Keratinocyte (primary cell): ENCODE results near the gene DIAPH3. TPM values are rescaled to one million over a fixed set of nuclear protein-coding genes. Genes with fewer than 3 reads are reported as not detected.

Experiments used
- DNase-seq: peaks from one replicate; pipeline ENCODE4 v3.0.0-alpha.2; 2011; ENCODE audit warnings: low read depth, missing footprints, low spot score
- FAIRE-seq: peaks from 2 replicates; lab custom pipeline; 2011; peaks lifted over from hg19 to GRCh38; lab: Jason Lieb, UNC
- H2AFZ ChIP-seq: 2 replicates; pipeline ENCODE4 v1.6.0; 2012; ENCODE audit warnings: low read length, control low read depth, inconsistent platforms; ENCODE audit not compliant: control insufficient read depth
- H3K27ac ChIP-seq: 2 replicates; pipeline ENCODE4 v1.5.1; 2011; ENCODE audit warnings: low read length; ENCODE audit not compliant: control insufficient read depth, insufficient read depth
- H3K27me3 ChIP-seq: 3 replicates; pipeline ENCODE4 v1.6.0; 2011; ENCODE audit warnings: low read length; ENCODE audit not compliant: control insufficient read depth, insufficient read depth; ENCODE audit errors: extremely low read depth
- H3K36me3 ChIP-seq, 2 experiments: 2 replicates in 1 of 2; 3 replicates in 1 of 2; pipeline ENCODE4 v1.5.1; 2011; ENCODE audit warnings: low read length in 2 of 2, mild to moderate bottlenecking in 1 of 2; ENCODE audit not compliant: control insufficient read depth in 2 of 2, insufficient read depth in 2 of 2; ENCODE audit errors: extremely low read depth in 1 of 2
- H3K4me1 ChIP-seq: 3 replicates; pipeline ENCODE4 v1.5.1; 2011; ENCODE audit warnings: low read length; ENCODE audit not compliant: control insufficient read depth, insufficient read depth; ENCODE audit errors: extremely low read depth
- H3K4me2 ChIP-seq: 3 replicates; pipeline ENCODE4 v1.6.0; 2011; ENCODE audit warnings: low read depth, low read length; ENCODE audit not compliant: control insufficient read depth, insufficient read depth; ENCODE audit errors: extremely low read depth
- H3K4me3 ChIP-seq, 3 experiments: fragments of 200-600 bp in 1 of 3; sonication (generic) in 1 of 3; 2 replicates in 2 of 3; 3 replicates in 1 of 3; pipeline ENCODE4 v1.5.1; 2011 to 2016; ENCODE audit warnings: low read length in 3 of 3, mild to moderate bottlenecking in 3 of 3, control low read depth in 2 of 3, inconsistent platforms in 1 of 3, low read depth in 1 of 3, mixed read lengths in 1 of 3, mixed run types in 1 of 3, moderate library complexity in 1 of 3; ENCODE audit not compliant: control insufficient read depth in 2 of 3, insufficient read depth in 2 of 3; ENCODE audit errors: extremely low read depth in 1 of 3
- H3K79me2 ChIP-seq: 2 replicates; pipeline ENCODE4 v1.6.0; 2012; ENCODE audit warnings: low read length; ENCODE audit not compliant: control insufficient read depth, insufficient read depth
- H3K9ac ChIP-seq: 3 replicates; pipeline ENCODE4 v1.6.0; 2011; ENCODE audit warnings: low read length; ENCODE audit not compliant: control insufficient read depth, insufficient read depth; ENCODE audit errors: extremely low read depth
- H3K9me1 ChIP-seq: 3 replicates; pipeline ENCODE4 v1.6.0; 2011; ENCODE audit warnings: low read length; ENCODE audit not compliant: control insufficient read depth, insufficient read depth; ENCODE audit errors: extremely low read depth
- H3K9me3 ChIP-seq: 2 replicates; pipeline ENCODE4 v1.5.1; 2012; ENCODE audit warnings: low read depth, low read length; ENCODE audit not compliant: control insufficient read depth
- H4K20me1 ChIP-seq: 3 replicates; pipeline ENCODE4 v1.6.0; 2011; ENCODE audit warnings: low read length; ENCODE audit not compliant: control insufficient read depth, insufficient read depth; ENCODE audit errors: extremely low read depth
- CTCF ChIP-seq, 3 experiments: IDR thresholded peaks in 1 of 3; conservative IDR thresholded peaks in 1 of 3; optimal IDR thresholded peaks in 1 of 3; 2 replicates in 2 of 3; 3 replicates in 1 of 3; pipeline versions ENCODE3 to v1.5.1; 2011; ENCODE audit warnings: low read length in 3 of 3, mild to moderate bottlenecking in 3 of 3, moderate library complexity in 2 of 3, control low read depth in 1 of 3, inconsistent platforms in 1 of 3; ENCODE audit not compliant: insufficient read depth in 2 of 3; ENCODE audit errors: extremely low read depth in 1 of 3
- EZH2 ChIP-seq: IDR thresholded peaks from one replicate; pipeline ENCODE4 v1.6.1; 2012; ENCODE audit warnings: inconsistent platforms, mild to moderate bottlenecking, low read length, moderate library complexity
- dilution Hi-C: fragments of 300-500 bp; cut with MboI; formaldehyde crosslinking; loops from one replicate; pipeline ENCODE4 v1.7.0; 2020; ENCODE audit warnings: low sequenced_read_pairs; ENCODE audit not compliant: extremely low pct_ligation_motif_present
- polyA plus RNA-seq, 5 experiments: library from polyadenylated mRNA; depleted of rRNA in 3 of 5; stranded (reverse) in 3 of 5; stranded (forward) in 1 of 5; unstranded in 1 of 5; fragments of >200 nt; gene quantifications; 1 replicate in 1 of 5; 2 replicates in 3 of 5; 3 replicates in 1 of 5; pipeline versions ENCODE4 v1.2.1 to v1.2.3, GENCODE V29; 2011 to 2012; ENCODE audit warnings: missing spikeins in 2 of 5, low read depth in 1 of 5, low replicate concordance in 1 of 5

Gene DIAPH3
- polyA plus RNA-seq, 1 donor (not counting 4 experiments of a cell fraction or from before 2014, with no cell fraction given), result 9.0 TPM

- H3K27ac ChIP-seq, result no peak overlapping the region
- H3K4me2 ChIP-seq, result no peak overlapping the region
- H3K27me3 ChIP-seq, result no peaks in the 10 kb centered on the region
- H3K9me3 ChIP-seq, result no peaks in the 10 kb centered on the region
- no peaks in the 10 kb centered on the region for H4K20me1 ChIP-seq
- no peak overlapping the region for H2AFZ ChIP-seq
- H3K9ac ChIP-seq, result no peak overlapping the region
- FAIRE-seq, result no peak
- TF ChIP-seq EZH2, result no peak
- TF ChIP-seq CTCF (optimal IDR thresholded peaks at IDR 0.05 in 1 of 3, IDR thresholded peaks at IDR 0.05 in 1 of 3, conservative IDR thresholded peaks at IDR 0.05 in 1 of 3; ENCODE audit: extremely low read depth in 1 of 3, insufficient read depth in 2 of 3, low read length in 3 of 3), result no peak
- dilution Hi-C loops, result no loop called here
- H3K4me1 ChIP-seq, result no peaks in the 10 kb centered on the region
- H3K36me3 ChIP-seq, result no peaks in the 10 kb centered on the region
- no peaks in the 10 kb centered on the region for H3K9me1 ChIP-seq
- DNase-seq, result no peak
- no peak overlapping the region for H3K4me3 ChIP-seq
- no peaks in the 10 kb centered on the region for H3K79me2 ChIP-seq
These were observed 433.7 kb downstream of the DIAPH3 start for GRCh38 chr13:59730026-59730425.

- TF ChIP-seq EZH2 (no peak), CTCF (optimal IDR thresholded peaks at IDR 0.05 in 1 of 3, IDR thresholded peaks at IDR 0.05 in 1 of 3, conservative IDR thresholded peaks at IDR 0.05 in 1 of 3; ENCODE audit: extremely low read depth in 1 of 3, insufficient read depth in 2 of 3, low read length in 3 of 3) (no peak)
- no peaks in the 10 kb centered on the region for H3K27me3 ChIP-seq
- H3K4me1 ChIP-seq, result no peaks in the 10 kb centered on the region
- no peak overlapping the region for H2AFZ ChIP-seq
- no peak for DNase-seq
- no peaks in the 10 kb centered on the region for H3K9me1 ChIP-seq
- dilution Hi-C loops, result no loop called here
- FAIRE-seq, result no peak
- no peaks in the 10 kb centered on the region for H3K36me3 ChIP-seq
- no peak overlapping the region for H3K27ac ChIP-seq
- H3K79me2 ChIP-seq, result no peaks in the 10 kb centered on the region
- H3K9ac ChIP-seq, result no peak overlapping the region
- no peak overlapping the region for H3K4me3 ChIP-seq
- H3K4me2 ChIP-seq, result no peak overlapping the region
- no peaks in the 10 kb centered on the region for H3K9me3 ChIP-seq
- H4K20me1 ChIP-seq, result no peaks in the 10 kb centered on the region
These were observed 434.7 kb downstream of the DIAPH3 start for GRCh38 chr13:59728896-59729545.
